Stomach (tissue), 4 donors: ENCODE results near the gene CALML6.

ENCODE experiments used
- CTCF ChIP-seq, 7 experiments: fragments of 450-650 bp in 4 of 7; fragments of 200-600 bp in 3 of 7; sonication (generic) in 3 of 7; IDR thresholded peaks; one replicate each; pipeline ENCODE4 v1.5.1; 2016 to 2019; ENCODE audit warnings: antibody characterized with exemption in 7 of 7, control low read depth in 2 of 7, mild to moderate bottlenecking in 1 of 7
- POLR2A ChIP-seq, 4 donors: fragments of 450-650 bp; IDR thresholded peaks; one replicate each; pipeline ENCODE4 v1.6.1; 2016; ENCODE audit warnings: antibody characterized with exemption in 4 of 4, control low read depth in 2 of 4, mild to moderate bottlenecking in 1 of 4, moderate library complexity in 1 of 4
- POLR2AphosphoS5 ChIP-seq, 3 donors: sonication (generic); formaldehyde crosslinking; IDR thresholded peaks; one replicate each; pipeline ENCODE4 v1.6.1; 2016; ENCODE audit warnings: antibody characterized with exemption in 3 of 3

- no peak for TF ChIP-seq POLR2A (IDR thresholded peaks at IDR 0.05)
- TF ChIP-seq CTCF (IDR thresholded peaks at IDR 0.05) = no peak
- TF ChIP-seq POLR2AphosphoS5 (IDR thresholded peaks at IDR 0.05) = no peak
These were observed 41.8 kb downstream of the CALML6 start for GRCh38 chr1:1956586-1957532.
